HG03280 (cell line): ENCODE measurements around the gene CHRNA7.

ENCODE experiments used
- ATAC-seq: cut with Tn5 transposase; IDR thresholded peaks from one replicate; pipeline ENCODE4 v1.9.1; 2021; ENCODE audit warnings: mild to moderate bottlenecking, moderate library complexity; ENCODE audit not compliant: unreplicated experiment

The CHRNA7 gene

GRCh38 chr15:32067115-32067514, 36.8 kb downstream of the CHRNA7 start:
- ATAC-seq, result no peak

GRCh38 chr15:32089851-32090359, 59.6 kb downstream of the CHRNA7 start:
- ATAC-seq, result no peak

- ATAC-seq, result no peak
Measured at GRCh38 chr15:32091505-32092380, 61.4 kb downstream of the CHRNA7 start.

GRCh38 chr15:32096213-32096612, 65.9 kb downstream of the CHRNA7 start:
- no peak for ATAC-seq

GRCh38 chr15:32096916-32097617, 66.8 kb downstream of the CHRNA7 start:
- no peak for ATAC-seq

GRCh38 chr15:32098033-32098432, 67.7 kb downstream of the CHRNA7 start:
- no peak for ATAC-seq

GRCh38 chr15:32099097-32099785, 68.9 kb downstream of the CHRNA7 start:
- ATAC-seq, result no peak

- ATAC-seq, result no peak
Measured at GRCh38 chr15:32099956-32100684, 69.8 kb downstream of the CHRNA7 start.

- no peak for ATAC-seq
Measured at GRCh38 chr15:32104061-32104995, 74.0 kb downstream of the CHRNA7 start.

GRCh38 chr15:32105258-32106241, 75.2 kb downstream of the CHRNA7 start:
- no peak for ATAC-seq

GRCh38 chr15:32106401-32107381, 76.4 kb downstream of the CHRNA7 start:
- no peak for ATAC-seq

- ATAC-seq, result no peak
Measured at GRCh38 chr15:32107477-32108080, 77.3 kb downstream of the CHRNA7 start.

GRCh38 chr15:32108661-32109060, 78.3 kb downstream of the CHRNA7 start:
- ATAC-seq, result no peak

GRCh38 chr15:32112101-32112500, 81.8 kb downstream of the CHRNA7 start:
- no peak for ATAC-seq

- no peak for ATAC-seq
Measured at GRCh38 chr15:32113224-32113623, 82.9 kb downstream of the CHRNA7 start.

GRCh38 chr15:32117122-32117521, 86.8 kb downstream of the CHRNA7 start:
- ATAC-seq, result no peak

GRCh38 chr15:32119286-32119685, 89.0 kb downstream of the CHRNA7 start:
- ATAC-seq, result no peak
